Measurements from ENCODE around the gene HSFX3. TPM values are rescaled to one million over a fixed set of nuclear protein-coding genes. Genes with fewer than 3 reads are reported as not detected.
A peak's percentile ranks its signal among the peaks of the same experiment; 100 is the strongest.
"Not testable (repeated sequence)": the region's sequence is repeated elsewhere in the genome, so short reads cannot be mapped to it uniquely, and the experiment has no call there.

The HSFX3 gene
- total RNA-seq, 1 experiment from 2014 or later = not detected

GRCh38 chrX:149504226-149504914 lies 45.4 kb downstream of the HSFX3 start:
- TF ChIP-seq, protein P1, sequence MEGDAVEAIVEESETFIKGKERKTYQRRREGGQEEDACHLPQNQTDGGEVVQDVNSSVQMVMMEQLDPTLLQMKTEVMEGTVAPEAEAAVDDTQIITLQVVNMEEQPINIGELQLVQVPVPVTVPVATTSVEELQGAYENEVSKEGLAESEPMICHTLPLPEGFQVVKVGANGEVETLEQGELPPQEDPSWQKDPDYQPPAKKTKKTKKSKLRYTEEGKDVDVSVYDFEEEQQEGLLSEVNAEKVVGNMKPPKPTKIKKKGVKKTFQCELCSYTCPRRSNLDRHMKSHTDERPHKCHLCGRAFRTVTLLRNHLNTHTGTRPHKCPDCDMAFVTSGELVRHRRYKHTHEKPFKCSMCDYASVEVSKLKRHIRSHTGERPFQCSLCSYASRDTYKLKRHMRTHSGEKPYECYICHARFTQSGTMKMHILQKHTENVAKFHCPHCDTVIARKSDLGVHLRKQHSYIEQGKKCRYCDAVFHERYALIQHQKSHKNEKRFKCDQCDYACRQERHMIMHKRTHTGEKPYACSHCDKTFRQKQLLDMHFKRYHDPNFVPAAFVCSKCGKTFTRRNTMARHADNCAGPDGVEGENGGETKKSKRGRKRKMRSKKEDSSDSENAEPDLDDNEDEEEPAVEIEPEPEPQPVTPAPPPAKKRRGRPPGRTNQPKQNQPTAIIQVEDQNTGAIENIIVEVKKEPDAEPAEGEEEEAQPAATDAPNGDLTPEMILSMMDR (conservative IDR thresholded peaks at IDR 0.05) = peak; percentile 58
- Histone ChIP-seq H2AFZ (ENCODE audit: low read length) (no peak overlapping the region), H3K23ac (ENCODE audit: insufficient read length, low read depth, low read length) (no peak overlapping the region), H3K56ac (ENCODE audit: insufficient read length, low read depth, low read length) (no peak overlapping the region), H3K23me2 (ENCODE audit: insufficient read length, low read depth, low read length, poor library complexity, severe bottlenecking) (peaks cover 2% of the 10 kb centered on the region), H3K4me2 (ENCODE audit: insufficient read depth, insufficient read length, low read length) (peak overlapping the region; percentile 94), H4K8ac (replicated peaks; ENCODE audit: insufficient read length, low read depth, low read length) (no peak overlapping the region), H4K20me1 (ENCODE audit: control insufficient read depth, insufficient read depth, insufficient read length) (no peaks in the 10 kb centered on the region), H3K14ac (ENCODE audit: insufficient read depth, low read length) (peak overlapping the region; percentile 78; the same call in 1 of the 2 replicates), H2BK20ac (ENCODE audit: low read depth, low read length, poor library complexity, severe bottlenecking) (no peak overlapping the region), H2BK120ac (ENCODE audit: low read depth, low read length, poor library complexity, severe bottlenecking) (no peak overlapping the region), H3K9ac (ENCODE audit: extremely low read depth, insufficient read length, low read length) (peak overlapping the region; percentile 72), H3K79me1 (ENCODE audit: insufficient read depth, low read depth, low read length, poor library complexity, severe bottlenecking) (no peaks in the 10 kb centered on the region), H3K9me3 (ENCODE audit: control insufficient read depth, low read depth, low read length) (peaks cover 44% of the 10 kb centered on the region), H2AK5ac (ENCODE audit: insufficient read length, low read length) (no peak overlapping the region), H3T11ph (ENCODE audit: low read length) (no peak overlapping the region), H3K18ac (ENCODE audit: insufficient read length, low read depth, low read length) (peak overlapping the region; percentile 72), H4K91ac (ENCODE audit: insufficient read length, low read depth, low read length) (no peak overlapping the region), H3K4ac (ENCODE audit: low read depth, low read length) (no peak overlapping the region), H4K5ac (ENCODE audit: insufficient read length, low read depth, low read length) (peak overlapping the region; percentile 57), H2BK12ac (ENCODE audit: insufficient read length, low read depth, low read length) (no peak overlapping the region), H2BK15ac (ENCODE audit: low read depth, low read length) (no peak overlapping the region), H3K27me3 (ENCODE audit: insufficient read depth, low read length) (no peaks in the 10 kb centered on the region), H3K79me2 (ENCODE audit: insufficient read depth, low read length) (no peaks in the 10 kb centered on the region), H3K27ac (ENCODE audit: insufficient read length, low read depth, low read length) (no peak overlapping the region), H3K4me1 (ENCODE audit: insufficient read depth, low read length) (no peaks in the 10 kb centered on the region; the same call in 1 of the 2 replicates), H2BK5ac (ENCODE audit: insufficient read length, low read length) (no peak overlapping the region)
- 100% methylated on average over 4 of the region's 10 CpGs for WGBS (ENCODE audit: extremely low coverage, insufficient read length, low lambda C conversion rate)
- H3K27me3 Mint-ChIP-seq (ENCODE audit: low read depth) = peaks cover 6% of the 10 kb centered on the region
- peak overlapping the region; percentile 65 to 85 for H3K4me3 Mint-ChIP-seq
- peak overlapping the region in 1 of 3 experiments; percentile 58; a peak in 2 of 7 replicates for H3K27ac Mint-ChIP-seq
- H3K36me3 Mint-ChIP-seq (ENCODE audit: insufficient read depth in 1 of 3, low read depth in 3 of 3) = peaks cover 4 to 29% (median 27%) of the 10 kb centered on the region in 3 experiments
- peaks cover 53 to 70% of the 10 kb centered on the region in 2 experiments for H3K9me3 Mint-ChIP-seq
- peaks cover 6 to 13% of the 10 kb centered on the region in 2 experiments for H3K4me1 Mint-ChIP-seq
- DNase-seq = peak; percentile 69

GRCh38 chrX:149503446-149503845 lies 46.3 kb downstream of the HSFX3 start:
- not testable (repeated sequence) for DNase-seq; H3K79me1 ChIP-seq (ENCODE audit: insufficient read depth, low read depth, low read length, poor library complexity, severe bottlenecking); H4K20me1 ChIP-seq (ENCODE audit: control insufficient read depth, insufficient read depth, insufficient read length); H3K4ac ChIP-seq (ENCODE audit: low read depth, low read length); H3K27me3 Mint-ChIP-seq (ENCODE audit: low read depth); H2AK5ac ChIP-seq (ENCODE audit: insufficient read length, low read length); H2BK15ac ChIP-seq (ENCODE audit: low read depth, low read length); H3K27ac Mint-ChIP-seq; H3K9ac ChIP-seq (ENCODE audit: extremely low read depth, insufficient read length, low read length); H4K5ac ChIP-seq (ENCODE audit: insufficient read length, low read depth, low read length); H3K4me3 Mint-ChIP-seq; H3K27ac ChIP-seq (ENCODE audit: insufficient read length, low read depth, low read length); H2BK5ac ChIP-seq (ENCODE audit: insufficient read length, low read length); H4K91ac ChIP-seq (ENCODE audit: insufficient read length, low read depth, low read length); H2BK20ac ChIP-seq (ENCODE audit: low read depth, low read length, poor library complexity, severe bottlenecking); H2AFZ ChIP-seq (ENCODE audit: low read length); H3K4me2 ChIP-seq (ENCODE audit: insufficient read depth, insufficient read length, low read length); H3K4me1 ChIP-seq (ENCODE audit: insufficient read depth, low read length); H3K27me3 ChIP-seq (ENCODE audit: insufficient read depth, low read length); H2BK12ac ChIP-seq (ENCODE audit: insufficient read length, low read depth, low read length); H3K56ac ChIP-seq (ENCODE audit: insufficient read length, low read depth, low read length); H3K18ac ChIP-seq (ENCODE audit: insufficient read length, low read depth, low read length); H2BK120ac ChIP-seq (ENCODE audit: low read depth, low read length, poor library complexity, severe bottlenecking); H3K79me2 ChIP-seq (ENCODE audit: insufficient read depth, low read length); H3K14ac ChIP-seq (ENCODE audit: insufficient read depth, low read length); H4K8ac ChIP-seq (replicated peaks; ENCODE audit: insufficient read length, low read depth, low read length); H3K23me2 ChIP-seq (ENCODE audit: insufficient read length, low read depth, low read length, poor library complexity, severe bottlenecking); H3T11ph ChIP-seq (ENCODE audit: low read length); H3K23ac ChIP-seq (ENCODE audit: insufficient read length, low read depth, low read length)
- Mint-ChIP-seq H3K9me3 (peaks cover 49 to 63% of the 10 kb centered on the region in 2 experiments), H3K36me3 (ENCODE audit: insufficient read depth in 1 of 3, low read depth in 3 of 3) (peaks cover 4 to 31% (median 30%) of the 10 kb centered on the region in 3 experiments), H3K4me1 (peaks cover 6 to 13% of the 10 kb centered on the region in 2 experiments)
- WGBS (ENCODE audit: extremely low coverage, insufficient read length, low lambda C conversion rate) = no CpG with 5 or more reads among the region's 10 CpGs
- peaks cover 39% of the 10 kb centered on the region for H3K9me3 ChIP-seq (ENCODE audit: control insufficient read depth, low read depth, low read length)

Data from H9 (cell line).